HFFc6 (cell line): ENCODE measurements around the gene CEPT1. TPM values are rescaled to one million over a fixed set of nuclear protein-coding genes. Genes with fewer than 3 reads are reported as not detected.

Source experiments
- DNase-seq: peaks from one replicate; pipeline ENCODE4 v3.0.0-alpha.2; 2018
- H3K27ac Mint-ChIP-seq: 2 replicates; pipeline ENCODE4 v1.8.0; 2020; ENCODE audit warnings: mild to moderate bottlenecking, mixed read lengths
- H3K27me3 Mint-ChIP-seq: 2 replicates; pipeline ENCODE4 v1.8.0; 2021; ENCODE audit warnings: mild to moderate bottlenecking, moderate library complexity, mixed read lengths; ENCODE audit not compliant: insufficient read depth
- H3K36me3 Mint-ChIP-seq: 2 replicates; pipeline ENCODE4 v1.8.0; 2021; ENCODE audit warnings: low read depth, mixed read lengths
- H3K4me1 Mint-ChIP-seq: 2 replicates; pipeline ENCODE4 v1.8.0; 2020; ENCODE audit warnings: low read depth, mixed read lengths
- H3K4me3 Mint-ChIP-seq: 2 replicates; pipeline ENCODE4 v1.8.0; 2020; ENCODE audit warnings: mild to moderate bottlenecking, moderate library complexity, mixed read lengths
- H3K9me3 Mint-ChIP-seq: 2 replicates; pipeline ENCODE4 v1.8.0; 2020; ENCODE audit warnings: mild to moderate bottlenecking, mixed read lengths
- CTCF ChIP-seq: fragments of 200-600 bp; sonication (generic); IDR thresholded peaks from 2 replicates; pipeline ENCODE4 v1.5.0; 2021; ENCODE audit warnings: antibody characterized with exemption, mild to moderate bottlenecking
- total RNA-seq, 6 experiments: library from RNA; stranded (reverse); fragmentation: NEBNext Ultra II Directional; extraction: Animal tissue kit (Norgen Biotek cat#: 25700); gene quantifications; 2 replicates in 1 of 6; 3 replicates in 5 of 6; pipeline ENCODE4 v1.2.3, GENCODE V29; 2021

Gene CEPT1
- total RNA-seq, 6 experiments from 2014 or later: 26.5 to 38.9 (median 33.5) TPM

DNA sequence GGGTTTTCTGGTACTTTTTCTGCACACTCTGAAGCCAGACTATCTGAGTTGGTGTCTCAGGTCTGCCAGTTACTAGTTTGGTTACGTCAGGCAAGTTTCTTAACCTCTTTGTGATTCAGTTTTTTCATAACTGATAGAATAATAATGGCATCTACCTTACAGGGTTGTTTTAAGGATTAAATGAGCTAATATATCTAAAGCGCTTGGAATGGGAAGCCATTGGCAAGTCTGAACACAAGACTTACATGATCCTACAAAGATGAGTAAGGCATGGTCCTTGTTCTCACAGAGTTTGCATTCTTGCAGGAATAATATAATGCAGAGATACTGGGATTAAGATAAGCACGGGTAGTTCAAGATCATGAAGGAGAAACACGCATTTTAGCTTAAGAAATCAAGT lies 69.6 kb downstream of the CEPT1 start:
- H3K27me3 Mint-ChIP-seq: peaks cover 7% of the 10 kb centered on the region
- H3K9me3 Mint-ChIP-seq: no peaks in the 10 kb centered on the region
- peaks cover 25% of the 10 kb centered on the region for H3K4me1 Mint-ChIP-seq
- DNase-seq: no peak
- TF ChIP-seq CTCF: no peak
- H3K4me3 Mint-ChIP-seq: no peak overlapping the region
- no peak overlapping the region for H3K27ac Mint-ChIP-seq
- 0 out of 2 replicates have a peak, but pooled peaks cover 7% of the 10 kb centered on the region for H3K36me3 Mint-ChIP-seq

- Mint-ChIP-seq H3K36me3 (0 out of 2 replicates have a peak, but pooled peaks cover 7% of the 10 kb centered on the region), H3K4me1 (peaks cover 12% of the 10 kb centered on the region), H3K4me3 (no peak overlapping the region), H3K9me3 (no peaks in the 10 kb centered on the region), H3K27ac (no peak overlapping the region), H3K27me3 (no peaks in the 10 kb centered on the region)
- TF ChIP-seq CTCF: no peak
- no peak for DNase-seq
Observed at GRCh38 chr1:111211921-111212320, 71.9 kb downstream of the CEPT1 start.

GRCh38 chr1:111212634-111213335 lies 72.8 kb downstream of the CEPT1 start:
- no peak for DNase-seq
- Mint-ChIP-seq H3K27me3 (no peaks in the 10 kb centered on the region), H3K4me3 (no peak overlapping the region), H3K36me3 (0 out of 2 replicates have a peak, but pooled peaks cover 7% of the 10 kb centered on the region), H3K9me3 (no peaks in the 10 kb centered on the region), H3K27ac (no peak overlapping the region), H3K4me1 (peaks cover 12% of the 10 kb centered on the region)
- TF ChIP-seq CTCF: no peak

GRCh38 chr1:111213412-111213811 lies 73.4 kb downstream of the CEPT1 start:
- H3K27ac Mint-ChIP-seq: no peak overlapping the region

DNA sequence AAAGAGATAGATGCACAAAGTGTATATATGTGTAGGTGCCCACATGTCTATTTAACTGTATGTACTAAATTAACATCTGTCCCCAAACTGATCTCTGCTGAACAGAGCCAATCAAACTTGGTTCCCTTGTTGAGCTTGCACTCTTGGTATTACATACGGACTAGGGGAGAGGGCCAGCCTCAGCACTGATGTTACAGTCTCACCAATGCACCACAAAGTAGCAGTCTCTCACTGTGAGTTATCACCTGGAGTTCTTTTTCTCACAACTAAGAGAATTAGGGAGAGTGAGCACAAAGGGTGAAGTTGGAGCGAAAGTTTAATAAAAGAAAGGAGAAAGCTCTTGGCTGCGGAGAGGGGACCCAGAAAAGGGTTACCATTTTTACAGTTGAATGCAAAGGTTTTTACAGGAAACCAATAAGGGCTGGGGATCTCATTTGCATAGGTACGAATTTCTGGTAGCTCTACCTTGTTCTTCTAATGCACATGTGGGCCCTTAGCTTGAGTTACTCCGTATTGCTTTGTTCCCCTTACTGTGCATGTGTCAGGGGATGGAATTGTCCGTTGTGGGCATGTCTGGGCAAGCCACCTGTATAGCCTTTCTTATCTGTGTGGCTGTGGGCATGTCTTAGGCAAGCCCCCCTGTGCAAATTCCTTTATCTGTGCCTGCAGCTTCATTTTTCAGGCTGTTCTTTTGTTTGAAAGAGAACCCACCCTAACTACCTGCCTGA lies 74.2 kb downstream of the CEPT1 start:
- Mint-ChIP-seq H3K27ac (0 out of 2 replicates have a peak overlapping the region, but pooled peaks have one; percentile 10), H3K4me3 (no peak overlapping the region), H3K36me3 (0 out of 2 replicates have a peak, but pooled peaks cover 7% of the 10 kb centered on the region), H3K4me1 (peaks cover 12% of the 10 kb centered on the region), H3K9me3 (no peaks in the 10 kb centered on the region), H3K27me3 (no peaks in the 10 kb centered on the region)
- DNase-seq: no peak
- no peak for TF ChIP-seq CTCF

More at GRCh38 chr1:111213412-111213811, 73.4 kb downstream of the CEPT1 start:
- Mint-ChIP-seq H3K9me3 (no peaks in the 10 kb centered on the region), H3K4me3 (no peak overlapping the region), H3K4me1 (peaks cover 12% of the 10 kb centered on the region), H3K27me3 (no peaks in the 10 kb centered on the region), H3K36me3 (0 out of 2 replicates have a peak, but pooled peaks cover 7% of the 10 kb centered on the region)
- no peak for TF ChIP-seq CTCF
- no peak for DNase-seq
